Activated T-cell treated with anti-CD3 and anti-CD28 coated beads, Interleukin-2, amount 50 U/mL, for 1 hour (primary cell): ENCODE data around the gene EXOSC3.
"Not testable (repeated sequence)": the region's sequence is repeated elsewhere in the genome, so short reads cannot be mapped to it uniquely, and the experiment has no call there.

ENCODE experiments used
- DNase-seq: peaks from one replicate; pipeline ENCODE4 v3.0.0-alpha.2; 2020

Gene EXOSC3

GRCh38 chr9:37784616-37785483 lies at the start of gene EXOSC3:
Gene EXOSC3 (minus strand): TSS chr9:37785064. CDS start chr9:37785044, 20 bp downstream.
- peak; percentile 83 for DNase-seq

- DNase-seq, result no peak
Measured at GRCh38 chr9:37827483-37828165, 42.8 kb upstream of the EXOSC3 start.

GRCh38 chr9:37825174-37825573 lies 40.3 kb upstream of the EXOSC3 start:
- DNase-seq, result not testable (repeated sequence)

- DNase-seq, result no peak
Measured at GRCh38 chr9:37820142-37820541, 35.3 kb upstream of the EXOSC3 start.

GRCh38 chr9:37818849-37819248 lies 34.0 kb upstream of the EXOSC3 start:
- DNase-seq, result no peak

GRCh38 chr9:37812773-37813379 lies 28.0 kb upstream of the EXOSC3 start:
- DNase-seq, result no peak

GRCh38 chr9:37811906-37812476 lies 27.1 kb upstream of the EXOSC3 start:
- DNase-seq, result no peak

GRCh38 chr9:37809676-37810075 lies 24.8 kb upstream of the EXOSC3 start:
- DNase-seq, result not testable (repeated sequence)

- DNase-seq, result no peak
Measured at GRCh38 chr9:37806271-37806670, 21.4 kb upstream of the EXOSC3 start.

GRCh38 chr9:37801959-37802711 lies 17.3 kb upstream of the EXOSC3 start:
- no peak for DNase-seq

- no peak for DNase-seq
Measured at GRCh38 chr9:37801287-37801850, 16.5 kb upstream of the EXOSC3 start.

- DNase-seq, result peak; percentile 96
Measured at GRCh38 chr9:37800631-37801286, 15.9 kb upstream of the EXOSC3 start, which contains the start of gene DCAF10. Gene DCAF10 (plus strand): TSS chr9:37800797. CDS start chr9:37800867, 70 bp downstream.

GRCh38 chr9:37798677-37799076 lies 13.8 kb upstream of the EXOSC3 start:
- DNase-seq, result no peak

GRCh38 chr9:37796232-37796631 lies 11.4 kb upstream of the EXOSC3 start:
- no peak for DNase-seq

GRCh38 chr9:37792122-37792521 lies 7.3 kb upstream of the EXOSC3 start:
- no peak for DNase-seq

- DNase-seq, result no peak
Measured at GRCh38 chr9:37790096-37790495, 5.2 kb upstream of the EXOSC3 start.

- no peak for DNase-seq
Measured at GRCh38 chr9:37788332-37788731, 3.5 kb upstream of the EXOSC3 start.

- DNase-seq, result no peak
Measured at GRCh38 chr9:37787059-37787458, 2.2 kb upstream of the EXOSC3 start.

GRCh38 chr9:37784291-37784615 lies 611 bp downstream of the EXOSC3 start:
- DNase-seq, result no peak

GRCh38 chr9:37778534-37778933 lies 6.3 kb downstream of the EXOSC3 start:
- no peak for DNase-seq

- DNase-seq, result no peak
Measured at GRCh38 chr9:37776328-37776727, 8.5 kb downstream of the EXOSC3 start.
